MCF 10A (cell line): ENCODE data around the gene ARHGAP40. TPM values are rescaled to one million over a fixed set of nuclear protein-coding genes. Genes with fewer than 3 reads are reported as not detected.

Experiments used
- BruUV-seq: library from RNA; stranded (reverse); fragments of 400-500 nt; replicated peaks from 2 replicates; lab custom pipeline; 2021; lab: Mats Ljungman, UMichigan
- CTCF ChIA-PET: fragments of 300-600 bp; sonication (Branson Sonifier 250); formaldehyde crosslinking; extraction: SDS; loops from one replicate; lab custom pipeline; 2021; ENCODE audit warnings: antibody characterized with exemption, inconsistent platforms; lab: Yijun Ruan, JAX
- POLR2A ChIA-PET: fragments of 300-600, 350-650 bp; sonication (Branson Sonifier 250); formaldehyde crosslinking; extraction: SDS; loops from one replicate; lab custom pipeline; 2020; ENCODE audit warnings: antibody characterized with exemption, inconsistent platforms; lab: Yijun Ruan, JAX
- DNase-seq: peaks from one replicate; pipeline ENCODE4 v3.0.0-alpha.2; 2018; ENCODE audit not compliant: unreplicated experiment
- H3K27ac Mint-ChIP-seq: one replicate; pipeline ENCODE4 v1.8.0; 2022; ENCODE audit warnings: mild to moderate bottlenecking, low read depth, mixed read lengths; ENCODE audit not compliant: unreplicated experiment
- H3K27me3 Mint-ChIP-seq: one replicate; pipeline ENCODE4 v1.8.0; 2022; ENCODE audit warnings: mixed read lengths; ENCODE audit not compliant: insufficient read depth, unreplicated experiment
- H3K36me3 Mint-ChIP-seq: one replicate; pipeline ENCODE4 v1.8.0; 2022; ENCODE audit warnings: mild to moderate bottlenecking, moderate library complexity, mixed read lengths; ENCODE audit not compliant: insufficient read depth, unreplicated experiment
- H3K4me1 Mint-ChIP-seq: one replicate; pipeline ENCODE4 v1.8.0; 2022; ENCODE audit warnings: mixed read lengths; ENCODE audit not compliant: insufficient read depth, unreplicated experiment
- H3K4me3 Mint-ChIP-seq: one replicate; pipeline ENCODE4 v1.8.0; 2022; ENCODE audit warnings: mild to moderate bottlenecking, moderate library complexity, mixed read lengths; ENCODE audit not compliant: unreplicated experiment
- H3K9me3 Mint-ChIP-seq: one replicate; pipeline ENCODE4 v1.8.0; 2022; ENCODE audit warnings: mixed read lengths; ENCODE audit not compliant: unreplicated experiment
- intact Hi-C: fragments of 100-400 bp; cut with micrococcal nuclease; formaldehyde crosslinking; loops from 2 replicates; pipeline ENCODE4 v1.14.1; 2022
- total RNA-seq: library from RNA; stranded (reverse); gene quantifications from 2 replicates; pipeline ENCODE4 v1.2.3, GENCODE V29; 2022
- TF ChIP-seq, protein P1 (sequence below): fragments of 200-600 bp; IDR thresholded peaks from one replicate; pipeline ENCODE4 v1.8.0; 2022; ENCODE audit warnings: antibody characterized with exemption, mild to moderate bottlenecking; ENCODE audit not compliant: unreplicated experiment

Gene ARHGAP40
- total RNA-seq, 1 experiment from 2014 or later: not detected

DNA sequence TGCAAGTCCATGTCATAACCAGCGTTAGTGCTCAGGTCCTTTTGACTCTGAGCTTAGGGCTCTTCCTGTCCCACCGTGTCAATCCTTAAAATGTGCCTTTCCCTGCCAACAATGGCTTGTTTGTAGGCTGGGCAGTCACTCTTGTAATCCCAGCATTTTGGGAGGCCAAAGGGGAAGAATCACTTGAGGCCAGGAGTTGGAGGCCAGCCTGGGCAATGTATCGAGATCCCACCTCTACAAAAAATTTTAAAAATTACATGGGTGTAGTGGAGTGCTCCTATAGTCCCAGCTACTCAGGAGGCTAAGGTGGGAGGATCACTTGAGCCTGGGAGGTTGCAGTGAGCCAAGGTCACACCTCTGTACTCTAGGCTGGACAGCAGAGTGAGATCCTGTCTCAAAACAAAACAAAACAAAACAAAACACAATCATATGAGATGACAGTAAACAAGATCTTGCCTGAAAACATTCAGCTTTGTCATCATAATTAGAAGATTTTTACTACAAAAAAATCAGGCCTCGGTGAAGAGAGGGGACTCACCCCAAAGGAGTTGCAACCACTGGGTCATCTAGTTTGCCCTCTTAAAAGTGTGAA lies 70.2 kb downstream of the ARHGAP40 start:
- Mint-ChIP-seq H3K9me3 (no peaks in the 10 kb centered on the region), H3K27me3 (peaks cover 45% of the 10 kb centered on the region), H3K27ac (no peak overlapping the region), H3K36me3 (no peaks in the 10 kb centered on the region), H3K4me1 (no peaks in the 10 kb centered on the region), H3K4me3 (no peak overlapping the region)
- intact Hi-C loops: no loop called here
- ChIA-PET CTCF (interaction anchor here (0.6 to 4.8 kb wide), 7 partner anchors 10 to 456 kb away, joined by 3 to 37 read pairs (median 6); no protein-coding TSS in a partner anchor), POLR2A (no interaction called here)
- BruUV-seq: no TSS peak
- TF ChIP-seq, protein P1, sequence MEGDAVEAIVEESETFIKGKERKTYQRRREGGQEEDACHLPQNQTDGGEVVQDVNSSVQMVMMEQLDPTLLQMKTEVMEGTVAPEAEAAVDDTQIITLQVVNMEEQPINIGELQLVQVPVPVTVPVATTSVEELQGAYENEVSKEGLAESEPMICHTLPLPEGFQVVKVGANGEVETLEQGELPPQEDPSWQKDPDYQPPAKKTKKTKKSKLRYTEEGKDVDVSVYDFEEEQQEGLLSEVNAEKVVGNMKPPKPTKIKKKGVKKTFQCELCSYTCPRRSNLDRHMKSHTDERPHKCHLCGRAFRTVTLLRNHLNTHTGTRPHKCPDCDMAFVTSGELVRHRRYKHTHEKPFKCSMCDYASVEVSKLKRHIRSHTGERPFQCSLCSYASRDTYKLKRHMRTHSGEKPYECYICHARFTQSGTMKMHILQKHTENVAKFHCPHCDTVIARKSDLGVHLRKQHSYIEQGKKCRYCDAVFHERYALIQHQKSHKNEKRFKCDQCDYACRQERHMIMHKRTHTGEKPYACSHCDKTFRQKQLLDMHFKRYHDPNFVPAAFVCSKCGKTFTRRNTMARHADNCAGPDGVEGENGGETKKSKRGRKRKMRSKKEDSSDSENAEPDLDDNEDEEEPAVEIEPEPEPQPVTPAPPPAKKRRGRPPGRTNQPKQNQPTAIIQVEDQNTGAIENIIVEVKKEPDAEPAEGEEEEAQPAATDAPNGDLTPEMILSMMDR: no peak
- no peak for DNase-seq

DNA sequence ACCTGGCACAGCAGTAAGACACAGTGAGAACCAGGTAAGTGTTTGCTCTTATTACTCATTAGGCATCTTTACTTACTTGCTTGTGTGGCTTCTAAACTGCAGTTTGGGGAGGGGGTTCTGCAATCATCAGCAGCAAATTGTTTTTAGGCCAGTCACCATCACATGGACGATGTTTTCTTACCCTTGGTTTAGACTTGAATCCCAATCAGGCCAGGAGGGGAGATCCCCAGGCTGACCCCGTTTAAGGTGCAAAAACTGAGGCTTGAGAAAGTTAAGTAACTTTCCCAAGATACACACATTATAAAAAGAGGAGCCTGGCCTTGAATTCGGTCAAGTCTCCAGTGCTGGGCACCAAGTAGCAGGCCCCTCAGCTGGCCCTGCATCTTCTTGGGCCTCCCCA lies 70.9 kb downstream of the ARHGAP40 start:
- POLR2A ChIA-PET: no interaction called here
- TF ChIP-seq, protein P1: no peak
- no peaks in the 10 kb centered on the region for H3K36me3 Mint-ChIP-seq
- CTCF ChIA-PET: interaction anchor here (0.8 to 4.8 kb wide), 3 partner anchors 10 to 223 kb away, joined by 3 to 37 read pairs (median 3); no protein-coding TSS in a partner anchor
- peaks cover 41% of the 10 kb centered on the region for H3K27me3 Mint-ChIP-seq
- intact Hi-C loops: no loop called here
- no TSS peak for BruUV-seq
- no peaks in the 10 kb centered on the region for H3K9me3 Mint-ChIP-seq
- H3K27ac Mint-ChIP-seq: no peak overlapping the region
- DNase-seq: no peak
- H3K4me3 Mint-ChIP-seq: no peak overlapping the region
- H3K4me1 Mint-ChIP-seq: no peaks in the 10 kb centered on the region

- no TSS peak for BruUV-seq
- ChIA-PET CTCF (interaction anchor here (0.6 to 4.8 kb wide), 4 partner anchors 14 to 222 kb away, joined by 3 to 37 read pairs (median 4); no protein-coding TSS in a partner anchor), POLR2A (interaction anchor here (1.0 kb wide), 1 partner anchor 76 kb away, joined by 3 read pairs; no protein-coding TSS in a partner anchor)
- H3K27me3 Mint-ChIP-seq: peaks cover 34% of the 10 kb centered on the region
- H3K36me3 Mint-ChIP-seq: no peaks in the 10 kb centered on the region
- H3K4me3 Mint-ChIP-seq: no peak overlapping the region
- H3K4me1 Mint-ChIP-seq: no peaks in the 10 kb centered on the region
- no peaks in the 10 kb centered on the region for H3K9me3 Mint-ChIP-seq
- TF ChIP-seq, protein P1: no peak
- intact Hi-C loops: no loop called here
- no peak for DNase-seq
- no peak overlapping the region for H3K27ac Mint-ChIP-seq
These were observed 71.7 kb downstream of the ARHGAP40 start for GRCh38 chr20:38673261-38673660.

GRCh38 chr20:38673725-38674091 lies 72.1 kb downstream of the ARHGAP40 start:
- no peak overlapping the region for H3K4me3 Mint-ChIP-seq
- TF ChIP-seq, protein P1: no peak
- H3K27me3 Mint-ChIP-seq: peaks cover 29% of the 10 kb centered on the region
- CTCF ChIA-PET: interaction anchor here (0.7 to 4.8 kb wide), 3 partner anchors 15 to 78 kb away, joined by 3 to 37 read pairs (median 4); no protein-coding TSS in a partner anchor
- POLR2A ChIA-PET: interaction anchor here (0.6 to 1.0 kb wide), 2 partner anchors 75 to 908 kb away, joined by 3 read pairs; no protein-coding TSS in a partner anchor
- H3K36me3 Mint-ChIP-seq: no peaks in the 10 kb centered on the region
- no peak for DNase-seq
- H3K9me3 Mint-ChIP-seq: no peaks in the 10 kb centered on the region
- H3K4me1 Mint-ChIP-seq: no peaks in the 10 kb centered on the region
- BruUV-seq: no TSS peak
- H3K27ac Mint-ChIP-seq: no peak overlapping the region
- intact Hi-C loops: no loop called here
